ENCODE measurements around the gene CTSE.

DNA sequence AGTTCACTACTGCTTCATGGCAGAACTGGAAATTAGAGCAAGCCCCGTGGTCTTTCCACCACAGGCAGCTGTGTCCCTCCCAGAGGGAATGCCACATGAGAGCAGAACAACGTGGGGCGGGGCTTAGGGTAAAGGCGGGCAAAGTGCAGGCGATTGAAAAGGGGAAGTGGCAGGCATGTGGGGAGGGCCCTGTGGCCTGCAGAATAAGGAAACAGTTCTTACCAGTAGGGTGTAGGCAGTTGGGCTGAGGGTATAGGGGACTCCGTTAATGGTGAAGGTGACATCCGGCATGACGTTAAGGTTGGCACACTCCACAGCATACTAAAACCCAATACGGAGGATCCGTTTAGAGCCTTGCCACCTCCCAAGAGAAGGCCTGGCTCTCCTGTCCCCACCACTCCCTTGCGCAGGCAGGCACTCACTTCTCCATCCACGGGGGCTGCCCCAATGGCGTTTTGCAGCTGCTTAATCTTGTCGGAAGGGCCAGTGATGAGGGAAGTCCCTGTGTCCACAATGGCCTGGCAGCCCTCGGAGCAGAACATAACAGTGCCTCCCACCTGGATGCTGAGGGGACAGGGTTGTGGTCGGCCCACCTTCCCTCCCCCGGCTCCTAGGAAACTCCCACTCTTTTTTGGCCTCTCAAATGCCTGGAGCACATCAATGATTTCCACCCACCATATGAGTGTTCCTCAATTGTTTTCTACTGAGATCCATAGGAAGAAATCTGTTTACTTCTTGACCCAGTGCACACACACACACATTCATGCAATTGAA, 11.4 kb downstream of the CTSE start:
- TF ChIP-seq, protein P1, sequence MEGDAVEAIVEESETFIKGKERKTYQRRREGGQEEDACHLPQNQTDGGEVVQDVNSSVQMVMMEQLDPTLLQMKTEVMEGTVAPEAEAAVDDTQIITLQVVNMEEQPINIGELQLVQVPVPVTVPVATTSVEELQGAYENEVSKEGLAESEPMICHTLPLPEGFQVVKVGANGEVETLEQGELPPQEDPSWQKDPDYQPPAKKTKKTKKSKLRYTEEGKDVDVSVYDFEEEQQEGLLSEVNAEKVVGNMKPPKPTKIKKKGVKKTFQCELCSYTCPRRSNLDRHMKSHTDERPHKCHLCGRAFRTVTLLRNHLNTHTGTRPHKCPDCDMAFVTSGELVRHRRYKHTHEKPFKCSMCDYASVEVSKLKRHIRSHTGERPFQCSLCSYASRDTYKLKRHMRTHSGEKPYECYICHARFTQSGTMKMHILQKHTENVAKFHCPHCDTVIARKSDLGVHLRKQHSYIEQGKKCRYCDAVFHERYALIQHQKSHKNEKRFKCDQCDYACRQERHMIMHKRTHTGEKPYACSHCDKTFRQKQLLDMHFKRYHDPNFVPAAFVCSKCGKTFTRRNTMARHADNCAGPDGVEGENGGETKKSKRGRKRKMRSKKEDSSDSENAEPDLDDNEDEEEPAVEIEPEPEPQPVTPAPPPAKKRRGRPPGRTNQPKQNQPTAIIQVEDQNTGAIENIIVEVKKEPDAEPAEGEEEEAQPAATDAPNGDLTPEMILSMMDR (IDR thresholded peaks at IDR 0.05) = no peak
- TF ChIP-seq POLR2AphosphoS5 (IDR thresholded peaks at IDR 0.05; ENCODE audit: low read depth, low read length) (no peak), TCF7L2 (IDR thresholded peaks at IDR 0.05; ENCODE audit: low read depth, low read length) (no peak), SIN3A (IDR thresholded peaks at IDR 0.05; ENCODE audit: borderline replicate concordance, insufficient read depth, low read depth, low read length) (no peak)
- TF ChIP-seq, protein P2, sequence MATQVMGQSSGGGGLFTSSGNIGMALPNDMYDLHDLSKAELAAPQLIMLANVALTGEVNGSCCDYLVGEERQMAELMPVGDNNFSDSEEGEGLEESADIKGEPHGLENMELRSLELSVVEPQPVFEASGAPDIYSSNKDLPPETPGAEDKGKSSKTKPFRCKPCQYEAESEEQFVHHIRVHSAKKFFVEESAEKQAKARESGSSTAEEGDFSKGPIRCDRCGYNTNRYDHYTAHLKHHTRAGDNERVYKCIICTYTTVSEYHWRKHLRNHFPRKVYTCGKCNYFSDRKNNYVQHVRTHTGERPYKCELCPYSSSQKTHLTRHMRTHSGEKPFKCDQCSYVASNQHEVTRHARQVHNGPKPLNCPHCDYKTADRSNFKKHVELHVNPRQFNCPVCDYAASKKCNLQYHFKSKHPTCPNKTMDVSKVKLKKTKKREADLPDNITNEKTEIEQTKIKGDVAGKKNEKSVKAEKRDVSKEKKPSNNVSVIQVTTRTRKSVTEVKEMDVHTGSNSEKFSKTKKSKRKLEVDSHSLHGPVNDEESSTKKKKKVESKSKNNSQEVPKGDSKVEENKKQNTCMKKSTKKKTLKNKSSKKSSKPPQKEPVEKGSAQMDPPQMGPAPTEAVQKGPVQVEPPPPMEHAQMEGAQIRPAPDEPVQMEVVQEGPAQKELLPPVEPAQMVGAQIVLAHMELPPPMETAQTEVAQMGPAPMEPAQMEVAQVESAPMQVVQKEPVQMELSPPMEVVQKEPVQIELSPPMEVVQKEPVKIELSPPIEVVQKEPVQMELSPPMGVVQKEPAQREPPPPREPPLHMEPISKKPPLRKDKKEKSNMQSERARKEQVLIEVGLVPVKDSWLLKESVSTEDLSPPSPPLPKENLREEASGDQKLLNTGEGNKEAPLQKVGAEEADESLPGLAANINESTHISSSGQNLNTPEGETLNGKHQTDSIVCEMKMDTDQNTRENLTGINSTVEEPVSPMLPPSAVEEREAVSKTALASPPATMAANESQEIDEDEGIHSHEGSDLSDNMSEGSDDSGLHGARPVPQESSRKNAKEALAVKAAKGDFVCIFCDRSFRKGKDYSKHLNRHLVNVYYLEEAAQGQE (IDR thresholded peaks at IDR 0.05; ENCODE audit: insufficient read depth in 1 of 2, low read depth in 2 of 2, low read length in 1 of 2) = no peak

All from Panc1 (cell line).